Activated T-cell treated with anti-CD3 and anti-CD28 coated beads, Interleukin-2, amount 50 U/mL, for 48 hours (primary cell): Measurements from ENCODE around the gene RAB20.
"Not testable (repeated sequence)": the region's sequence is repeated elsewhere in the genome, so short reads cannot be mapped to it uniquely, and the experiment has no call there.

Experiments
- DNase-seq, 2 experiments: peaks; one replicate each; pipeline ENCODE4 v3.0.0-alpha.2; 2020

Gene RAB20

GRCh38 chr13:110575322-110576069 lies 14.0 kb upstream of the RAB20 start:
- peak; percentile 26 to 30 for DNase-seq

- no peak for DNase-seq
Measured at GRCh38 chr13:110574161-110574560, 12.6 kb upstream of the RAB20 start.

- DNase-seq: no peak
Measured at GRCh38 chr13:110572778-110573118, 11.2 kb upstream of the RAB20 start.

GRCh38 chr13:110571896-110572777 lies 10.6 kb upstream of the RAB20 start:
- DNase-seq: no peak

DNA sequence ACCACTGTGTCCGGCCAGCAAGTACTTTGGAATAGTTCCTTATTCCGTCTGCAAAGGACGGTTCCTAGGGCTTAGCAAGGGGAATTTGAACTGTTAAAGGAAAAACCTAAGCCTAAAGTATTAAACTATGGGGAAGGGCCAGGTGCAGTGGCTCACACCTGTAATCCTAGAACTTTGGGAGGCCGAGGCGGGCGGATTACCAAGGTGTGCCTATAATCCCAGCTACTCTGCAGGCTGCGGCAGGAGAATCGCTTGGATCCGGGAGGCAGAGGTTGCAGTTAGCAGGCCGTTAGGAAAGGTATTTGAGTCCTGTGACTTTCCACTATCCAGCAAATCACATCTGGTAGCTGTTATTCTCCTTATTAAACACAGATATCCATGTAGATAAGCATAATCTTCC lies 9.4 kb upstream of the RAB20 start:
- no peak for DNase-seq

DNA sequence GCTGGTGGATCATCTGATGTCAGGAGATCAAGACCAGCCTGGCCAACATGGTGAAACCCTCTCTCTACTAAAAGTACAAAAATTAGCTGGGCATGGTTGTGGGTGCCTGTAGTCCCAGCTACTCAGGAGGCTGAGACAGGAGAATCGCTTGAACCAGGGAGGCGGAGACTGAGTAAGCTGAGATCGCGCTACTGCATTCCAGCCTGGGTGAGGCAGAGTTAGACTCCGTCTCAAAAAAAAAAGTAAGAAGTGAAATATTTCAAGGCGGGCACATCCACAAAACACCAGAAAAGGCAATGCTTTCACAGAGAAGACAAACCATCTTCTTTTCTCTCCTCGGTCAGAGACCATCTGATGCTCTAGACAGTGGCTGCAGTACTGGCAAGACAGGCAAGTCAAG lies 8.4 kb upstream of the RAB20 start:
- DNase-seq: not testable (repeated sequence)

DNA sequence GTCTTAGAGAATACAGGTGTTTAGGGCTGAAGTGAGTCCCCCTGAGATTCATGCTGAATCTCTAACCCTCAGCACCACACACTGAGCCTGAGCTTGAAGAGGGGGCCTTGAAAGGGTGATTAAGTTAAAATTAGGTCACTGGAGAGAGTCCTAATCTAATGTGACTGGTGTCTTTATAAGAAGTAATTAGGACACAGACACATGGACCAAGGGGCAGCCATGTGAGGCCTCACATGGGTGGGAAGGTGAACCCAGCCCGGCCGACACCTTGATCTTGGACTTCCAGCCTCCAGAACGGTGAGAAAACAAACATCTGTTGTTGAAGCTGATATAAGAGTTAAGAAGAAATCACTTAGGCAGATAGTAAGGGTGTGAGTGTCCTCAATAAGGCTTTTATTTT lies 7.1 kb upstream of the RAB20 start:
- no peak for DNase-seq

GRCh38 chr13:110566171-110566570 lies 4.6 kb upstream of the RAB20 start:
- no peak for DNase-seq

DNA sequence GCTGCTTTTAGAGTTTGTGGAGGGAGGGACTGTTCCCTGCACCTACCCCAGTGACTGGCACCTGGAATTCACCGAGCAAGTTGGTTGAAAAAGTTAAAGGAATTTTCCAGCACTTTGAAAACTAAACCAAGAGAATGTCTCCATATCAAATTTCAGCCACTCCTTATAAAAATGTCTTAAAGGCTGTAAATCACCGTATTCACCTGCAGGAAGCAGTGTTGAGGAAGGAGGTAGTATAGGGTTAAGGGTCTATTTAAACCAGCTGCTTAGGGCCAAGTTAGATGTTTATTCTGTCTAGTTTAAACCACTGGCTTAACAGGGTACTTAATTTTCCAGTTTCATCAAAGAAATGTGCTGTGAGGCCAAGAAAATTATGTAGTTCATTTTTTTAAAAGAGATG lies 3.8 kb upstream of the RAB20 start:
- no peak for DNase-seq

- DNase-seq: no peak
Measured at GRCh38 chr13:110564472-110564985, 3.0 kb upstream of the RAB20 start.

DNA sequence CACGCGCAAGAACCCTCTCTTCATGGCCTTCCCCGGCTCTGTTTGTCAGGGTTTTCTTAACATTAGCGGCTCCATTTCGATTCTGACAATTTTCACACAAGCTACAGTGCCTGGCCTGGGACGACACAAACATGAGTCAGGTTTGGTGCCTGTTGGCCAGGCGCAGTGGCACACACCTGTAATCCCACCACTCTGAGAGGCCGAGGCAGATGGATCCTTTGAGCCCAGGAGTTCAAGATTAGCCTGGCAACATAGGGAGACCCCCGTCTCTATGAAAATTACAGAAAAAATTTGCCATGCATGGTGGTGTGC lies 1.9 kb upstream of the RAB20 start:
- no peak for DNase-seq

GRCh38 chr13:110562696-110563462 lies 1.4 kb upstream of the RAB20 start:
- DNase-seq: no peak

DNA sequence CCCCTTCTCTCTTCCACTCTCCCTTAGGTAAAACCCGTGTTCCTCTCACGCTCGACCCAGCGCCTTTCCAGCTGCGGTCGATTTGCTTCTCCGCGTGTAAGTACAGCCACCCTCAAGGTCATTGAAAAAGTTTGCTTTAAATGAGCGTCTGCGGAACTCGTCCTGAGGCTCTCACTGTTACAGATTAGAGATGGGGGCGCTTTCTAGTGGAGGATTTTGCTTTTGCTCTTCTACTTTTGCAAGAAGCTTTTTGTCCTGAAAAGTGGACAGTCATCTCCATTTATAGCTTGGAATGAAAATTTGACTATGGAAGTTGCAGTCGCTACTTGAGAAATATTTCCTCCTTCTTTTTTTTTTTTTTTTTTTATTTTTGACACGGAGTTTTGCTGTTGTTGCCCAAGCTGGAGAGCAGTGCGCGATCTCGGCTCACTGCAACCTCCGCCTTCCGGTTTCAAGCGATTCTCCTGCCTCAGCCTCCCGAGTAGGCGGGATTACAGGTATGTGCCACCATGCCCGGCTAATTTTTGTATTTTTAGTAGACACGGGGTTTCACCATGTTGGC lies 595 bp upstream of the RAB20 start:
- DNase-seq: peak in 1 of 2 experiments; percentile 24

- no peak for DNase-seq
Measured at GRCh38 chr13:110560601-110561343, 750 bp downstream of the RAB20 start.

DNA sequence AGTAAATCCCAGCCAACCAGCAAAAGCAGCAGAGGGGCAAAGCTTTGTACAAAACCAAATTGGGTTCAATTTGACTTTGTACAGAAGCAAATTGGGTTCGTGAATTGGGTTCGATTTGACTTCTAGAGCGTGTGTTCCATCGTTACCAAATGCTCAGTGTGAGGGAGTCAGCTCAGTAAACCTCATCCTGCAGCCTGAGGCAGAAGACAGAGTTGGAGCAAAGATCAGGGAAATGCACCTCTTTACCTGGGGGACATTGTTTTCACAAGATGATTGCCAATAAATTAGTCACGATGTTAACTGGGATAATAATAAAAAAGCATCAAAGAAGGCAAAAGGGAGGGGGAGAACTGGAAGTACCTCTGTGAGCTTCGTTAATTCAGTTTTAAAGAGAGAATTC lies 1.5 kb downstream of the RAB20 start:
- DNase-seq: no peak

DNA sequence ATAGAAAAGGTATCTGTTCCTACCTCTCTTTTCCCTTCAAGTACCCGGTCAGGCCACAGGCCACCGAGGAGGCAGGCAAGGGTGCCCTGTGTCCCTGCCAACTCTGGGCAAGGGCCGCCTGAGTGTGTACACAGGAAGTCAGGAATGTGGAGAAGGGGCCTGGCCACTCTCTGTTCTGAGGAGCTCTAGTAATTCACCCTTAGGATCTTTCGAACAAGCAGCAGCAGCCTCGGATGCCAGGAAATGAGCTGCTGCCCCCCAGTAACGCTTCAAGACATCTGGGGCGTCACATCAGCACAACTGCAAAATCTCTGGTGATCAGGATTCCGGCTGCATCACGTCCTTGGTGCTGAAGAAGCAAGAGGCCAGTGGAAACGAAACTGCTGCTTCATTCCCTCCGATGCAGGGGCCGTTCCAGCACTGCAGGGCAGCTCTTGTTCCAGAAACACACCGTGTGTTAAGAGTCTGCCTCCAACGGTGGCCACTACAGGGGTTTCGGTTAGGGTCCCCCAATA lies 2.0 kb downstream of the RAB20 start:
- DNase-seq: no peak

GRCh38 chr13:110557610-110558305 lies 3.8 kb downstream of the RAB20 start:
- no peak for DNase-seq

- no peak for DNase-seq
Measured at GRCh38 chr13:110557082-110557481, 4.4 kb downstream of the RAB20 start.

DNA sequence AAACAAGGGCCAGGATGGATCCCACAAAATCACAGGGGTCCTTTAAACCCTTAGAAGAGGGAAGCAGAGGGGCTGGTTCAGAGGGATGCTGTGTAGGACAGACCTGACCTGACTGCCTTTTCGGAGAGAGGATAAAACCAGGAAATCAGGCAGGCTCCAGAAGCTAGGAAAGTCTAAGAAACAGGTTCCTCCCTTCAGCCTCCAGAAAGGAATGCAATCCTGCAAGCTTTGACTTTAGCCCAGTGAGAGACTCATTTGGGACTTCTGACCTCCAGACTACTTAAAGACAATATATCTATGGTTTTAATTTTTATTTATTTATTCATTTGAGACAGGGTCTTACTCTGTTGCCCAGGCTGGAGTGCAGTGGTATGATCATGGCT lies 5.3 kb downstream of the RAB20 start:
- no peak for DNase-seq

GRCh38 chr13:110555601-110556223 lies 5.8 kb downstream of the RAB20 start:
- DNase-seq: no peak

DNA sequence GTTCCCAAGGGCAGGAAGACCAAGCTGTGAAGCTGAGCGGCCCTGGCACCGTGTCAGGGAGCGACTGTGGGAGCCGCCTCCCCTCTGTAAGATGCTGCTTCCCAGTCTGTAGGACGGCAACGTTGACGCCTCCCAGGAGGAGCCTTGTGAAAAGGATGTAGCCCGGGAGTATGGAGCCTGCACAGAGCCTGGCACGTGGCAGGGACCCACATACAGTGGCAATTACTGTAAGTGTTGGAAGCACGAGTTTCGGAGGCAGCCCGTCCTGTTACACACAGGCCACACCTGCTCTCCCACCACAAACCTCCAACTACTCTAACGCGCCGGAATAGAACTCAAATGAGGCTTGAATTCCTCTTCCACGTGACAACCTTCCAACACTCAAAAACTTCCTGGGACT lies 6.6 kb downstream of the RAB20 start:
- no peak for DNase-seq
